ENCODE measurements around the gene HMX2.

DNA sequence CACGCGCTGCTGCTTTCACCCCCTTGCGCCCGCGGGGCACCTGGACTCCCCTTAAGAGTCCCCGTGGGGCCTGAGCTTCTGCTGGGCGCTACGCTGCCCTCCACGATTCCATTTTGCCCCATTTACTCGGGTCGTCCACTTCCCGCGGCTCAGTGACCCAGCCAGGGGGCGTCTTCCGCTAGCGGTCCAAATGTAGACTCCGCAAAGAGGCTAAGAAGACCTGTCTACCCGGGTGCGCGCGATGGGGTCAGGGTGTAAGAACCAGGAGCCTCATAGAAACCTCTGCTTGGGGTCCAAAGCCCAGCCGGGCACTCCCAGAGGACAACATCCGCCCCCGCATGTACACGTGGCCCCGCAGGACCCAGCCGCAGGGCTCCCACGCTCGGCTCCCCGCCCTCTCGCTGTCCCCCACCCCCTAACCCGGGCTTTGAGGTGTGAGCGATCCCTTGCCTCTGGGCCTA lies 5.2 kb upstream of the HMX2 start:
- TF ChIP-seq POLR2AphosphoS5 (IDR thresholded peaks at IDR 0.05): no peak
- no peak for TF ChIP-seq CTCF (IDR thresholded peaks at IDR 0.05)
